HG03378 (cell line): ENCODE measurements around the gene AMPD2.
A peak's percentile ranks its signal among the peaks of the same experiment; 100 is the strongest.

Experiments used
- ATAC-seq: cut with Tn5 transposase; IDR thresholded peaks from one replicate; pipeline ENCODE4 v1.9.1; 2021; ENCODE audit warnings: mild to moderate bottlenecking, moderate library complexity; ENCODE audit not compliant: unreplicated experiment

Gene AMPD2

DNA sequence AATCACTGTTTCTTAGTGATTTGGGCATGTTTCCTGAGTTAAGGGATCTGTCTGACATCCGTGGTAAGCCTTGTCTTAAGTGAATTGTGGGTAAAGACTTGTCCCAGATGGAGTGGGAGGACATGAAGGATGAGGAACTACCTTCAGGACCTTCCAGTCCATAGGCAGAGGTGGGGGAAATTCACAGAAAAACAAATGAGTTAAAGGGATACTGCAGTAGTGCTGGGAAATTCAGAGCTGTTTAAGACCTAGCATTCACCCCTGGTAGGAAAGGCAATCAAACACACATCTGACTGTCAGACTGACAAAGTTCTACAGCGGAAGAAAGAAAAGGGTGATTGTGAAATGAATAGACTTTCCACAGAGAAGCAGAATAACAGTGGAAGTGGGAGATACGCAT lies 3.2 kb upstream of the AMPD2 start:
- no peak for ATAC-seq

DNA sequence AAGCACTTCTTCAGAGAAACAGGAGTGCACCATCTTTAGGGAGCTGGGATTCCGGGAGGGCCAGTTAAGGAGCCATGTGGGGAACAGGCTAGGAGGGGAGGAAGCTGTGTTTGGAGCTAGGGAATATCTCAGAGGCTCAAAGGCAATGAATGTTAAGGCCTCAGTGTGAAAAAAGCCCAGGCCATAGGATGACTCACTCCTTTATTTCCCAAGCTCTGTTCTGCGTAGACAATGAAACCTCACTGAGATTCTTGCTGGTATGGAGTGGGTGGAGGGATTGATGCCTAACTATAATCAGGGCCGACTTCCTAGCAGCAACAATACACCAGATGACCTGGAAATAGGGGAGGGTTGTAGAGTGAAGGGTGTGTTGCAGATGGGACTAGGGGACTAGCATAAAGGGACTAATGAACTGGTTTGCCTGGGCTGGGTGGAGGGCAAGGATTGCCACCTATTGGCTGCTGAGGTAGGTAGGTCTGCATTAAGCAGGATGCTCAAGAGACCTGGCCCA lies 2.3 kb upstream of the AMPD2 start:
- ATAC-seq, result no peak

DNA sequence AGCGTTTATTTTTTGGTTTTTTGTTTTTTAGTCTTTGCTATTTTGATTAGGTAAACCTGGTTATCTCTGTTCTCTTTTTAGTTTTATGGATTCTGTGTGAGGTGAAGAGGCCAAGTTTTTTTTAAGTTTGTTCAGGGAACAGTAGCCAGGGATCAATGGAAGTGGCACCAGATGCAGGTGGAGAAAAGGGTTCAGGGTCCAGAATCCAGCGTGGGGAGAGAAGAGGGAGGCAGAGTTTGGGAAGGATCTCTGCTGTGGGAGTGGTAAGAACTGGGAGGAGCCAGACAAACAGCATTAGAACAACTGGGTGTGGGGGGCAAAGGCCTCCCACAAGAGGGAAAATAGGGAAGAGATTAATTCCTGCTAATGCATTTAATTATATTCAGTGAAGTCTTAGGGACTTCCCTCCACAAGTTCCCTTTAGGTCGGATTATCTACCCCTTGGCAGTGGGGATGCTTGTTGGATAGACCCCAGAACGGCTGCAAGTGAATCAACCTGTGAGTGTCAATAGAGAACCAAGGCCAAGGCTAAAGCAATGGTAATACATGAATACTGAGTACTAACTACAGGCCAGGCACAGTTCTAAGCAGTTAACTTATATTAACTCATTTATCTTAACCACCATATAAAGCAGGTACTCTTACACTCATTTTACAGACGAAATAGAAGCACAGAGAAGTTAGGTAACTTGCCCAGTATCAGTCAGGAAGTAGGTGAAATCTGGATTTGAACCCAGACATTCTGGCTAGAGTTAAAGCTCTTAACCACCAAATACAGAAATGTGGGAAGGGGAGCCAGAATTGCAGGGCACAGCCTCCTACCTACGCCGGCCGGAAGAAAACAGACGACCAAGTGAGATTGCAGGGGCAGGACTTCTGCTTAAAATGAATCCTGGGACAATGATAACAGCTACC lies 719 bp upstream of the AMPD2 start:
- no peak for ATAC-seq

DNA sequence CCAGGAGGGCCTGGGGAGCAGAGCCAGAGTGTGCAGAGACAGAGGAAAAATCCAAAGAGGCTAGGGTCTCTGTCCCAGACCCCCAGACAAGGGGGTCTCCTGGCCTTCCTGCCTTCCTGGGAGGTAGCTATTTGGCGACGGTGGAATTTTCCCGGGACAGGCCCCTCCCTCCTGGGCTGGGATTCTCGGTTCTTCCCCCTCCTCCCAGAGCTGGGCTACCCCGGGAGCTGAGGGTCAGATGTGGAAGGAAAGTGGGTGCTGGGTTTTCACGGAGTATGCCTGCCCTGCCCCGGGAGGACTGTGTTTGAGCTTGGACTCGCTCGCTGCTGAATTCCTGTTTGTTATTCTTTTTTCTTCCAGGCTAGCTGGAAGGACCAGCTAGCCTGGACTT lies 759 bp downstream of the AMPD2 start:
- ATAC-seq, result no peak

DNA sequence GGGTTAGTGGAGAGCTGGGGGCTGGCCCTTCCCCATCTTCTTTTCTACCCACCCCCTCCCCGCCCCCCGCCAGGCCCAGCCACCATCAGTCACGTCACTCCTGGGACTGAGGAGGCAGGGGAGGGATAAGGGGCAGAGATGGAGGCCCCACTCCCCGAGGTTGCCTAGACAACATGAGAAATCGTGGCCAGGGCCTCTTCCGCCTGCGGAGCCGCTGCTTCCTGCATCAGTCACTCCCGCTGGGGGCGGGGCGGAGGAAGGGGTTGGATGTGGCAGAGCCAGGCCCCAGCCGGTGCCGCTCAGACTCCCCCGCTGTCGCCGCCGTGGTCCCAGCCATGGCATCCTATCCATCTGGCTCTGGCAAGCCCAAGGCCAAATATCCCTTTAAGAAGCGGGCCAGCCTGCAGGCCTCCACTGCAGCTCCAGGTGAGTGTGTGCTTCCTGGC lies 1.2 kb downstream of the AMPD2 start:
- ATAC-seq, result peak; percentile 68

DNA sequence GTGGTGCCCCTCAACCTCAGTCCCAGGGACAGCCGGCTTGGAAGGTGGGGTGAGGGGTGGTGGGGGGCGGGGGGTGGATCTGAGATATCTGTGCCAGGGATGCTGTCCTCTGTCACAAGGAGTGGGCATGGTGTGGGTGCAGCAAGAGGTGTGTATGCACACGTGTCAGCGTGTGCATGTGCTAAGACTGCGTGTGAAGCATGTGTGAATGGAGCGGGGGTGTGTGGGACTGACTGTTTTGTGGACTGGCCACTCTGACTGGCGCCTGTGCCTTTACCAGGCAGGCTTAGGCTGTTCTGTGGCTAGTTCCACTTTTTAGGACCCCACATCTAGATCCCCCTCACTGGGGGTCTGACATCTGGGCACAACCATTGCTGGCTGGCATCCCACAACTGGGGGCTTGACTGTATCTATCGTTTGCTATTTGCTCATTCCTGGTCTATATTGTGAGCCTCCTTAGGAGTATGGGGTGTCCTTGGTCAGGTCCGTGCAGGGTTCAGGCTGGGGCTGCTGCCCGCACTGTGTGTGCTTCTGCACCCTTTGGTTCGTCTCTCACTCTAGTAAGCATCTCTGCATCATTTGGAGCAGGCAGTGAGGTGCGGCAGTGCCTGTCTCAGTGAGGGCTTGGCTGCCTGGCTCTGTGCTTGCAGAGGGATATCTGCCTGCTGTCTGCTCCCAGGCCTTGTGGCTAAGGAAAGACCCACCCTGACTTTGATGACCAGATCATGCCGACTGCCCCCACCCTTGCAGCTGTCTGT lies 1.9 kb downstream of the AMPD2 start:
- no peak for ATAC-seq

DNA sequence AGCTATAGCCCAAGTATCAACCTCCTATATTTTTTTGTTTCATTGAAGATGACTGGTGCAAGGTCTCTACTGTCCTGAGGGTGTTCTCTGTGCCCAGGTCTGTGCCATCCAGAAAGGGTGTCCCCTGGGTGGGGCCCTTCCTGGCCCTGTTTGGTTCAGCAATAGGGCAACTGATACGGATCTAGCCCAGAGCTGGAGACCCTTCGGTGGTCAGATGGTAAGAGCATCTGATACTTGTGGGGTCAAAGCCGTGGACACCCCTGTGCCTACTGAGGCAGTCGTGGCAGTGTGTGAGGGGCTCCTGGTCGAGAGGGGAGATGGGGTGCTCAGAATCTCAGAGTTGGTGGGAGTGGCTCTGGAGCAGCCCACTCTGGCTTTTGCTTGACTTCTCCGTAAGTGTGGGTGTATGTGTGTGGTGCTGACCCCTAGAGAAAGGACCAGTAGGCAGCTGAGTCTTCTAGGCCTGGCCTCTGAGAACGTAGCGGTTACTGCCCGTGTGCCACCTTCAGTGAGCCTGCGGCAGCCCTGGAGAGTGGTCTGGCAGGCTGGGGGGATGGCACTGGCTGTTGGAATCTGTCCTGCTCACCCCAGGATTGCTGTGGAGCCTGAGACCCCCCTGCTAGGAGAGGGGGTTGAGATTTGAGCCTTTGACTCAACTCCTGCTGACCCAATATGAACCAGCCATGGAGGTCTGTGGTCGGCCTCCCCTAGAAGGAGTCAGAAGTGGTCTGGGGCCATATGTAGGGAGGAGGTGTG lies 2.7 kb downstream of the AMPD2 start:
- no peak for ATAC-seq

DNA sequence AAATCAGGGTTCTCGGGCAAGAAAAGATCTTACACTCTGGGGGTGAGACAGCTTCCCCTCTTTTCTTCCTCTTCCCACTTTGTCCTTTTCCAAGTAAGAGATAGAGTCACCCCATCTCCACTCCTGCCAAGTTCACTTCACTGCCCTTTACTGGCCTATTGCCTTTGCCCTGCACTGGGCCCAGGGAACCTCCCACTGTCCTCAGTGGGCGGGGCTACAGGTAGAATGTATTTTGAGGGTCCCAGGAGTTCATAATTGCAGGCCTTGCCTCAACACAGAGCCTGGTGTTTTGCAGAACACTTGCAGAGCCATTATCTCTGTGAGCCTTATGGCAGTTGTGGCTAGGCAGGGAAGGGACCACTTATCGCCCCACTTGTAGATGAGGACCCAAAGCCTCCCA lies 3.3 kb downstream of the AMPD2 start:
- ATAC-seq, result no peak

DNA sequence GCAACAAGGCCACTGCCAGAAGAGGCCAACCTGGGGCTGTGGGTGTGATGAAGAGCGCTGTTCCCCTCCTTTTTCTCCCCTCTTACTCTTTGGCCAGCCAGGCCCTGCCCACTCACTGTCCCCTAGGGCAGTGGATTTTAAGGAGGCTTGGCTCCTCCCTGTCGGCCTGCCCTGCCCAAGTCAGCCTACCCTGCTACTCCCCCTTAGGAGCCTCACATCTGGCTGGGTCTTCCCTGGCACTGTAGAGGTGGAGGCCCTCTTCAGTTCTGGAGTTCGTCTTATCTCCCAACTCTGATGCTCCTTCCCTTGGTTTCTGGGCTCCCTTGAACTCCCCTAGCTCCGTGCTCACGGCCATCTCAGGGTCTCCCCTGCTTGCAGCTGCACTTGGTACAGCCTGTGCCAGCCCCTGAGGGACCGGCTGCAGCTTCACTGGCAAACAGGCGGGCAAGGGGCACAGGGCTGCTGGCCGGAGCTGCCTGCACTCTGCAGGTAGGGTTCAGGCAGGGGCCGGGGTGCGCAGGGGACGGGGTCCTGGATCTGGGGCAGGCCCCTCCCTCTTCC lies 4.0 kb downstream of the AMPD2 start:
- no peak for ATAC-seq

DNA sequence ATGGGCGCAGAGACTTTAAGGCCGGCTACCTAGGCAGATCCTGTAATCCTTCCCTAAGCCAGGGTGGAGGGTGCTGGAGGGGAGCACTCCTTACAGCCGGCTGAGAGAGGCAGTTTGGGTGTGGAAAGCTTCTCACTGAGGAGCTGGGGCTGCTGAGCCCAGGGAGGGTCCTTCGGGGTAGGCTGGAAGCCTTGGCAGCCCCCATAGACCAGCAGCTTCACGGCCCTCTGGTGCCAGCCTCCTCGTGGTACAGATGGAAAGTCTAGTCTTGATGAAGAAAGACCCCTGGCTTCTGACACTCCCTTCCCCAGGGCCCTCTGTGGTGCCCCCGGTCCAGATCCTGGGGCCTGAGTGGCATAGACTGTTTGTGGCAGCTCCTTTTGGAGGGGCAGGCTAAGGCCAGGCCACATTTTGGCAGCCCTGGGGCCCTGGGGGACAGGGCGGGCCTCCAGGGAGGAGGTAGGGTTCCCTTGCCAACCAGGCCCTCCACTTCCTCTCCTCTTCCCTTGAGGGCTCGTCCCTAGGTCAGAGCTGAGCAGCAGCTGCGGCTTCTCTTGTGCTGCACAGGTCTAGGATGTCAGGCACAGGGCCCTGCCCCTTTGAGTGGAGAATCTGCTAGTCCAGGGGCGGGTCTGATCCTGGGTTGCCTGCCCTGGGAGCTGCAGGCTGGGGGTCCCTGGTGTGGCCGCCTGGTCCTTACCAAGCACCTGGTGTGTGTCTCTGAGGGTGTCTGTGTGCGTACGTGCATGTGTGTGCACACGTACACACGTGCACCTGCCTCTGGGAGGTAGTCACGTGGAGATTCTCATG lies 4.8 kb downstream of the AMPD2 start:
- ATAC-seq, result no peak

DNA sequence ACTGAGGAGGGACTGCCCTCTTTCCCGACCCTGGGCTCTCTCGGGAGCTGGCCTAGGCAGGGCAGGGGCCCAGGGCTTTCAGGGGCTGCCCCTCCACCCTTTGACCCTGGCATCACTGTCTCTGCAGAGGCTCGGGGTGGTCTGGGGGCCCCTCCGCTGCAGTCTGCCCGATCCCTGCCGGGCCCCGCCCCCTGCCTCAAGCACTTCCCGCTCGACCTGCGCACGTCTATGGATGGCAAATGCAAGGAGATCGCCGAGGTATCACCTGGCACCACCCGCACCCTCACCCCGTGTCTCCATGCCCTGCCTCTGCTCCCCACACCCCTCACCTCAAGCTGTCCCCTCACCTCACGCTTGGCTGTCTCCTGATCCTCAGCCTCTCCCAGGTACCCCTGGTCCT lies 5.5 kb downstream of the AMPD2 start:
- ATAC-seq, result no peak

DNA sequence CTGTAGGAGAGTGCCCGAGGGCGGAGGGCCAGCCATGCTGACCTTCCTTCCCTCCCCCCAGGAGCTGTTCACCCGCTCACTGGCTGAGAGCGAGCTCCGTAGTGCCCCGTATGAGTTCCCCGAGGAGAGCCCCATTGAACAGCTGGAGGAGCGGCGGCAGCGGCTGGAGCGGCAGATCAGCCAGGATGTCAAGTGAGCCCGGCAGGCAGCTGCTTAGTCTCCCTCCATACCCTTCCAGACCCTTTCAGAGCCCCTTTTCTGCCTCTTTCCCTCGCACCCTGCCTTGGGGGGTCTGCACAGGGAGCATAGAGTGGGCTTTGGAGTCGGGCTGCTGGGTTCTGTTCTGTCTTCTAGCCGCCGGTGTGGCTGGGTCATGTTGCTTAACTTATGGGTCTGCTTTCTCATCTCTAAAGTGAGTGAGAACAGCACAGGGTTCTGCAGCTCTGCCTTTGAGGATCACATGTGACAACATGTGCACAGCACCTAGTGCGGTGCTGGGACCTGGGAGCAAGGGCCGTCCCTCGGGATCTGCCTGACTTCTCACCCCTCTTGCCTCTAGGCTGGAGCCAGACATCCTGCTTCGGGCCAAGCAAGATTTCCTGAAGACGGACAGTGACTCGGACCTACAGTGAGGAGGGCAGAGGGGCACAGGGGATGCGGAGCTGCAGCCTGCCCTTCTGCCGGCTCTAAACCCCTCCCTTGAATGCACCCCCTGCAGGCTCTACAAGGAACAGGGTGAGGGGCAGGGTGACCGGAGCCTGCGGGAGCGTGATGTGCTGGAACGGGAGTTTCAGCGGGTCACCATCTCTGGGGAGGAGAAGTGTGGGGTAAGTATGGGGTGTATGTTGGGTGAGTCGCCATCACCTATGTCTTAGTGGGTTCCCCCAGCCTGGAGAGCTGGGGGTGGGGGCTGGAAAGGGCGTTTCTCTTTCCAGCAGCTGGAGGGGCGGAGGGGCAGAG lies 6.2 kb downstream of the AMPD2 start:
- no peak for ATAC-seq

DNA sequence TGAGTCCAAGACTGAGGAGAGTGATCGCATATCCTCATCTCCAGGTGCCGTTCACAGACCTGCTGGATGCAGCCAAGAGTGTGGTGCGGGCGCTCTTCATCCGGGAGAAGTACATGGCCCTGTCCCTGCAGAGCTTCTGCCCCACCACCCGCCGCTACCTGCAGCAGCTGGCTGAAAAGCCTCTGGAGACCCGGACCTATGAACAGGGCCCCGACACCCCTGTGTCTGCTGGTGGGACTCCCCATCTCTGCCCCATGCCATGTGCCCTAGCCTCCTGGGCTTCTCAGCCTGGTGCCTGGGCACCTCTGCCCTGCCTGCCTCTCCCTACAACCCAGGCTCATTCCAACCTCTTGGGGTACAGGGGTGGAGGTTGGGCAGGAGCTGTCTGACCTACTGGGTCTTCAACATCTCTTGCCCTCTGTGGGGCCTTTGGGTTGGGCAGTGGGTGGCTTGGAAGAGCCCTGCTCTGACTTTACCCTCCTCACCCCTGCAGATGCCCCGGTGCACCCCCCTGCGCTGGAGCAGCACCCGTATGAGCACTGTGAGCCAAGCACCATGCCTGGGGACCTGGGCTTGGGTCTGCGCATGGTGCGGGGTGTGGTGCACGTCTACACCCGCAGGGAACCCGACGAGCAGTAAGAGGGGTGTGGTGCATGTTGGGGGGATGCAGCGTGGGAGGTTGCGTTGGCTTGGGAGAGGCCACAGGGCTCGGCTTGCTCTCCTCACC lies 7.2 kb downstream of the AMPD2 start:
- ATAC-seq, result no peak

DNA sequence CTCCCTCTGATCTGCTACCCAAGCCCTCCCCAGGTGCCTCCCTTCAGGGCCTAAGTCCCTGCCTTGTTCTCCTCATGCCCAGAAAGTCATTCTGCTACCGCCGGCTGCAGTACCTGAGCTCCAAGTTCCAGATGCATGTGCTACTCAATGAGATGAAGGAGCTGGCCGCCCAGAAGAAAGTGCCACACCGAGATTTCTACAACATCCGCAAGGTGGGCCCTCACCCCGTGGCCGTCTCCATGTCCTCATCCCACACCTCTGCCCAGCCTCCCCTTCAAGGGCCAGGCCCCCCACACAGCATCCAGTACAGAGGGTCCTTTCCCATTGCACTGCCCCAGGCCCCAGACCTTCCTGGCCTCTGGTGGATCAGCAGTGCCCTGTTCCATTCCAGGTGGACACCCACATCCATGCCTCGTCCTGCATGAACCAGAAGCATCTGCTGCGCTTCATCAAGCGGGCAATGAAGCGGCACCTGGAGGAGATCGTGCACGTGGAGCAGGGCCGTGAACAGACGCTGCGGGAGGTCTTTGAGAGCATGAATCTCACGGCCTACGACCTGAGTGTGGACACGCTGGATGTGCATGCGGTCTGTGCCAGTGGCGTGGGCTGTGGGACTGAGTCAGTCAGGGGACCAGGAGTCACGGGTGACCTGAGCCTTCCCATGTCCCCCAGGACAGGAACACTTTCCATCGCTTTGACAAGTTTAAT lies 8.2 kb downstream of the AMPD2 start:
- no peak for ATAC-seq

DNA sequence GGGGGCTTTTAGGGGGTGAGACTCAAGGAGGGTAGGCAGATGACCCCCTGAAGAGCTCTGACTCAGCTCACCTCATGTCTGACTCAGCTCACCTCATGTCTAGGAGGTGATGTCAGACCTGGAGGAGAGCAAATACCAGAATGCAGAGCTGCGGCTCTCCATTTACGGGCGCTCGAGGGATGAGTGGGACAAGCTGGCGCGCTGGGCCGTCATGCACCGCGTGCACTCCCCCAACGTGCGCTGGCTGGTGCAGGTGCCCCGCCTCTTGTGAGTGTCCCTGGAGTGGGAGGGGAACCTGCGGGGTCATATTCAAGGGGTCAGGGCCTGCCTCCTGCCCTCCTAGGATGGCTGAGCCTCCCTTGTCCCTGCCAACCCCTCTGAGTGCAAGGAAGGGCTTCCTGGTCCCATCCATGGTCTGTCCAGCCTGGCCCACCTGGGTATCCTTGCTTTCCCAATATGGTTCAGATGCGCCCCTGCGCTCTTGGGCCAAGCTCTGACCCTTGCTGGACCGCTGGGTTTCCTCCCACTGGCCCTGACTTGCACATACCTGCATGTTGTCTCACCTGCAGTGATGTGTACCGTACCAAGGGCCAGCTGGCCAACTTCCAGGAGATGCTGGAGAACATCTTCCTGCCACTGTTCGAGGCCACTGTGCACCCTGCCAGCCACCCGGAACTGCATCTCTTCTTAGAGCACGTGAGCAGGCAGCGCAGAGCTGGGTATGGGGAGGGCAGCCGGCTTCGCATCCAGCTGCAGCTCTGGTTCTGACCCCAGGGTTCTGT lies 9.1 kb downstream of the AMPD2 start:
- no peak for ATAC-seq

DNA sequence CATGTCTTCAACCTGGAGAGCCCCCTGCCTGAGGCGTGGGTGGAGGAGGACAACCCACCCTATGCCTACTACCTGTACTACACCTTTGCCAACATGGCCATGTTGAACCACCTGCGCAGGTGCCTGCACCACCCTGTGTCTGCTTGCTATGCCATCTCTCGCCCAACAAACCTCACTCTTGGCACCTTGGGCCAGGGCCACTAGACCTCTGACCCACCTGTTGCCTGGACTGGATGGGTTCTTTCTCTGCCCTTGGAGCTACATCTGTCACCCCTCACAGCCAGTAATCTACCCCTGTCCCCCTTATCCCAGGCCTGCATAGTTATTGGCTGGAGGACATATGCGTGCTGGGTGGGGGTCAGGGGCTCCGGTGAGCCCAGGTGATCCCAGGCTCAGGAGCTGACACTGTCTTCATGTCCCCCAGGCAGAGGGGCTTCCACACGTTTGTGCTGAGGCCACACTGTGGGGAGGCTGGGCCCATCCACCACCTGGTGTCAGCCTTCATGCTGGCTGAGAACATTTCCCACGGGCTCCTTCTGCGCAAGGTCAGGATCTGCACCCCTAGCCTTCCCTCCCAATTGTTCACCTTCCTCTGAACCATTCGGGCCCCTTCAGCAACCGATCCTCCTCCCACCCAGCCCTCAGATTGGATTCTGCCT lies 9.9 kb downstream of the AMPD2 start:
- ATAC-seq, result no peak
